ENCODE data around the gene PTGR3.

Gene PTGR3

GRCh38 chr18:75249175-75249518 is 40.2 kb upstream of the PTGR3 start:
- H3K27ac ChIP-seq (ENCODE audit: low read depth in 2 of 2, low read length in 2 of 2): peak overlapping the region in 1 of 2 donors; percentile 52
- H3K9me3 ChIP-seq (ENCODE audit: control insufficient read depth in 2 of 2, low read length in 2 of 2): no peaks in the 10 kb centered on the region
- no peaks in the 10 kb centered on the region for H3K27me3 ChIP-seq (ENCODE audit: control insufficient read depth in 2 of 2, insufficient read depth in 2 of 2, low read length in 2 of 2)
- H3K9ac ChIP-seq (ENCODE audit: low read depth in 1 of 2, low read length in 2 of 2): no peak overlapping the region
- no peaks in the 10 kb centered on the region for H3K36me3 ChIP-seq (ENCODE audit: control insufficient read depth in 2 of 2, insufficient read depth in 2 of 2, low read length in 2 of 2)
- H3K4me3 ChIP-seq (ENCODE audit: low read length in 2 of 2): no peak overlapping the region
- H3K4me1 ChIP-seq (ENCODE audit: control insufficient read depth in 2 of 2, insufficient read depth in 2 of 2, low read length in 2 of 2): peaks cover 15 to 17% of the 10 kb centered on the region in 2 donors

DNA sequence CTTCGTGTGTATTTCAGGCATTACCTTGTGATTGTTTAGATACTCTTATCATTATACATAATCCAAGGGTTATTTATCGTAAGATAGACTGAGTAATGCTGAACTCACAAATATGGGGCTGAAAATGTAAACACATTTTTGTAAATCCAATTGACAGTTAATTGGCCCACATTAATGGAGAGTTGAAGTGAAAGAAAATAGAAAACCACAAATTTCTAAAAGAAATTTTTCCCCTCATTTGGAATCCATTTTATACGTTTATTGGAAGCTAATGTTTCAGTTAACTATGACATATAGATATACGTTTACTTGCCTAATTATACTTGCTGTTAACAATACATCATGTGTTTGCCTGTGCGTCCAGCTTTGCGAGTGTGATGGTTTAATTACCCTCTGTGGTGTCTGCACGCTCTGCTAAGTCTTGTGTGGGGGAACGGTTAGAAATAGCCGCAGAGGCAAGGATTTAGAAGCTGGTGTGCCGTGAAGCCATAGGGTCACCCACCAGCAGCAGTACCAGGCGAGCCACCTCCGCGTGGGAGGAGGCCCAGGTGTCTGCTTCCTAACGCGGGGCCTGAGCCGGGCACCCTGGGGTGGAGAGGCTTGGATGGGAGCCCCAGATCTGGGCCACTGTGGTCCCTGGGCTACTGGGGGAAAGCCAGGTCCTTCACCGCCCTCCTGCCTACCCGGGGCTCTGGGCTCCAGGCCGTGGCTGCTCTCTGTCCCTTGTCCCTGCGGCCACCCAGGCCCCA is 39.7 kb upstream of the PTGR3 start:
- Histone ChIP-seq H3K4me3 (ENCODE audit: low read length in 2 of 2) (peak overlapping the region; percentile 68 to 80), H3K9ac (ENCODE audit: low read depth in 1 of 2, low read length in 2 of 2) (peak overlapping the region; percentile 26 to 61), H3K27ac (ENCODE audit: low read depth in 2 of 2, low read length in 2 of 2) (peak overlapping the region; percentile 57 to 69), H3K9me3 (ENCODE audit: control insufficient read depth in 2 of 2, low read length in 2 of 2) (no peaks in the 10 kb centered on the region), H3K36me3 (ENCODE audit: control insufficient read depth in 2 of 2, insufficient read depth in 2 of 2, low read length in 2 of 2) (no peaks in the 10 kb centered on the region), H3K27me3 (ENCODE audit: control insufficient read depth in 2 of 2, insufficient read depth in 2 of 2, low read length in 2 of 2) (no peaks in the 10 kb centered on the region), H3K4me1 (ENCODE audit: control insufficient read depth in 2 of 2, insufficient read depth in 2 of 2, low read length in 2 of 2) (peaks cover 15 to 17% of the 10 kb centered on the region in 2 donors)

- H3K9ac ChIP-seq (ENCODE audit: low read depth in 1 of 2, low read length in 2 of 2): peak overlapping the region; percentile 61 to 65
- peaks cover 15% of the 10 kb centered on the region in 2 donors for H3K4me1 ChIP-seq (ENCODE audit: control insufficient read depth in 2 of 2, insufficient read depth in 2 of 2, low read length in 2 of 2)
Measured at GRCh38 chr18:75247611-75248421, 38.9 kb upstream of the PTGR3 start.

DNA sequence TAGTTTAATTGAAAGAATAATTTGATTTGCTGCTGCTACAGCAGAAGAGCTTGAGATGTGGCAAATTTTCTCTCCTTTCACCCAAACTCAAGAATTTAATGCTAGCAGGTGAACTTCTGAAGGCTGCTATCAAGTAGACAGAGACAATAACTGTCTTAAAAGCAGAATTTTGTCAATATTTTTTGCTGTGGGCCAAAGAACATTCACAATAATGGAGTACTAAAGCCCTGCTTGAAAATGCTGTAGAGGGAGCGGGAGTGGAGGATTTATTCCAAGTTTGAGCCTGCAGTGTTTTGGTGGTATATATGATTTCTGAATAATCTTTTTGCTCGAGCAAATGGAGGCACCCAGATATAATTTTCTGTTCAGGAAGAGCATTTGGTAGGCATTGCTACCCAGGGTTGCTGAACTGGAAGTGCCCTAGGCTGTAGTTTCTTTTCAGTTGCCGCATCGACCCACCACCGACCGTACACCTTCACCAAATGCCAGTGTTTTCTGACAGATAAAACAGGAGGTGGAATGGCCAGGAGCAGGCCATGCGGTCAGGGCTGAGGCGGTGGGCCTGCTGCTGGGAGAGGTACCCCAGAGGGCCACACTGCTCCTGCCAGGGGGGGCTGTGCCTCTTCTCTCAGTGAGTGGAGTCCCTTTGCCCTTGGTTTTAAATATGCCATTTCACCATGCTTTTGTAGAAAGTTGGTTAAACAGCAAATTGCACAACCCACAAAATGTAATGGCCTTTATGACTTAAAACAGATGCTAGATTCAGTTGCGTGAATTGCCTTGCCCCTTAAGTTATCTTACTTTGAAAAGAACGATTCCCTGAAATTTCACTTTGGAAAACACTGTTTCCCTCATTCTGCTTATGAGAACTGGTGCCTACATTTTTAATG is 38.0 kb upstream of the PTGR3 start:
- H3K27ac ChIP-seq (ENCODE audit: low read depth in 2 of 2, low read length in 2 of 2): peak overlapping the region; percentile 57 to 69
- H3K9ac ChIP-seq (ENCODE audit: low read depth in 1 of 2, low read length in 2 of 2): peak overlapping the region; percentile 61 to 65
- H3K4me1 ChIP-seq (ENCODE audit: control insufficient read depth in 2 of 2, insufficient read depth in 2 of 2, low read length in 2 of 2): peaks cover 15% of the 10 kb centered on the region in 2 donors
- peak overlapping the region; percentile 68 to 80 for H3K4me3 ChIP-seq (ENCODE audit: low read length in 2 of 2)
- H3K36me3 ChIP-seq (ENCODE audit: control insufficient read depth in 2 of 2, insufficient read depth in 2 of 2, low read length in 2 of 2): no peaks in the 10 kb centered on the region
- H3K9me3 ChIP-seq (ENCODE audit: control insufficient read depth in 2 of 2, low read length in 2 of 2): no peaks in the 10 kb centered on the region
- H3K27me3 ChIP-seq (ENCODE audit: control insufficient read depth in 2 of 2, insufficient read depth in 2 of 2, low read length in 2 of 2): no peaks in the 10 kb centered on the region

More at GRCh38 chr18:75247611-75248421, 38.9 kb upstream of the PTGR3 start:
- peak overlapping the region; percentile 68 to 80 for H3K4me3 ChIP-seq (ENCODE audit: low read length in 2 of 2)
- no peaks in the 10 kb centered on the region for H3K36me3 ChIP-seq (ENCODE audit: control insufficient read depth in 2 of 2, insufficient read depth in 2 of 2, low read length in 2 of 2)
- H3K27me3 ChIP-seq (ENCODE audit: control insufficient read depth in 2 of 2, insufficient read depth in 2 of 2, low read length in 2 of 2): no peaks in the 10 kb centered on the region
- H3K9me3 ChIP-seq (ENCODE audit: control insufficient read depth in 2 of 2, low read length in 2 of 2): no peaks in the 10 kb centered on the region
- H3K27ac ChIP-seq (ENCODE audit: low read depth in 2 of 2, low read length in 2 of 2): peak overlapping the region; percentile 57 to 69

GRCh38 chr18:75244351-75245313 is 35.7 kb upstream of the PTGR3 start:
- H3K9me3 ChIP-seq (ENCODE audit: control insufficient read depth in 2 of 2, low read length in 2 of 2): no peaks in the 10 kb centered on the region
- no peak overlapping the region for H3K4me3 ChIP-seq (ENCODE audit: low read length in 2 of 2)
- peaks cover 0 to 3% of the 10 kb centered on the region in 2 donors for H3K36me3 ChIP-seq (ENCODE audit: control insufficient read depth in 2 of 2, insufficient read depth in 2 of 2, low read length in 2 of 2)
- H3K27ac ChIP-seq (ENCODE audit: low read depth in 2 of 2, low read length in 2 of 2): no peak overlapping the region
- H3K27me3 ChIP-seq (ENCODE audit: control insufficient read depth in 2 of 2, insufficient read depth in 2 of 2, low read length in 2 of 2): no peaks in the 10 kb centered on the region
- H3K4me1 ChIP-seq (ENCODE audit: control insufficient read depth in 2 of 2, insufficient read depth in 2 of 2, low read length in 2 of 2): peaks cover 15% of the 10 kb centered on the region in 2 donors
- no peak overlapping the region for H3K9ac ChIP-seq (ENCODE audit: low read depth in 1 of 2, low read length in 2 of 2)

DNA sequence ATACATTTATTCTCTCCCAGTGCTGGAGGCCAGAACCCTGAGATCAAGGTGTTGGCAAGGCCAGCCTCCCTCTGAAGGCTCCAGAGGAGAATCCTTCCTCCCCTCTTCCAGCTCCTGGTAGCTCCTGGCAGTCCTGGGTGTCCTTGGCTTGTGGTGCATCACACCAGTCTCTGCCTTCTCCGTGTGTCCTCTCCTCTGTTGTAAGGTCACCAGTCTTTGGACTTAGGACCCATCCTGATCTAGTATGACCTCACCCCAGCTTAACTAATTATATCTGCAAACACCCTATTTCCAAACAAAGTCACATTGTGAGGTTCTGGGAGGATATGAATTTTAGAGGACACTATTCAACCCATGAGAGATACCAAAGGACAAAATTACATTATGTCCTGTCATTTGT is 32.8 kb upstream of the PTGR3 start:
- H3K9ac ChIP-seq (ENCODE audit: low read depth in 1 of 2, low read length in 2 of 2): no peak overlapping the region
- no peak overlapping the region for H3K27ac ChIP-seq (ENCODE audit: low read depth in 2 of 2, low read length in 2 of 2)
- peaks cover 0 to 3% of the 10 kb centered on the region in 2 donors for H3K36me3 ChIP-seq (ENCODE audit: control insufficient read depth in 2 of 2, insufficient read depth in 2 of 2, low read length in 2 of 2)
- no peaks in the 10 kb centered on the region for H3K27me3 ChIP-seq (ENCODE audit: control insufficient read depth in 2 of 2, insufficient read depth in 2 of 2, low read length in 2 of 2)
- no peak overlapping the region for H3K4me3 ChIP-seq (ENCODE audit: low read length in 2 of 2)
- H3K9me3 ChIP-seq (ENCODE audit: control insufficient read depth in 2 of 2, low read length in 2 of 2): no peaks in the 10 kb centered on the region
- peaks cover 0 to 2% of the 10 kb centered on the region in 2 donors for H3K4me1 ChIP-seq (ENCODE audit: control insufficient read depth in 2 of 2, insufficient read depth in 2 of 2, low read length in 2 of 2)

DNA sequence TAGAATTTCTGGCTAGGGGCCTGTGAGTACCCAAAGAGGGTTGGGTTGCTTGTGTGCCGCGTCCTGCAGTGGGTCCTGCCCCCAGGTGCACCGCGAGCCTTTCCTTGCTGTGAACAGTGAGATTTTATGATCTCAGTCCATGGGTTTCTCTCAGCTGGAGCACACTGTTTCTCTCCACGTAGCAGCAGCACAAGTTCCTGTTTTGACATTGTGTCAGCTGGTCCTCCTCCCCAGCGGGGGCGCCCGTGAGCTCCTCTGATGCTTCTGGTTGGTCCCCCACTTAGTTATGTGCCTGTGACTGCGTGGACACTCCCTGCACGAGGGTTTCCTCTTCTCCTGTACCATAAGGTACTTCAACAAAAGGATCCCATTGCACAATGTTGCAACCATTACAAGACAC is 31.5 kb upstream of the PTGR3 start:
- Histone ChIP-seq H3K36me3 (ENCODE audit: control insufficient read depth in 2 of 2, insufficient read depth in 2 of 2, low read length in 2 of 2) (peaks cover 0 to 3% of the 10 kb centered on the region in 2 donors), H3K9ac (ENCODE audit: low read depth in 1 of 2, low read length in 2 of 2) (no peak overlapping the region), H3K27ac (ENCODE audit: low read depth in 2 of 2, low read length in 2 of 2) (no peak overlapping the region), H3K4me1 (ENCODE audit: control insufficient read depth in 2 of 2, insufficient read depth in 2 of 2, low read length in 2 of 2) (no peaks in the 10 kb centered on the region), H3K27me3 (ENCODE audit: control insufficient read depth in 2 of 2, insufficient read depth in 2 of 2, low read length in 2 of 2) (no peaks in the 10 kb centered on the region), H3K9me3 (ENCODE audit: control insufficient read depth in 2 of 2, low read length in 2 of 2) (no peaks in the 10 kb centered on the region), H3K4me3 (ENCODE audit: low read length in 2 of 2) (no peak overlapping the region)

DNA sequence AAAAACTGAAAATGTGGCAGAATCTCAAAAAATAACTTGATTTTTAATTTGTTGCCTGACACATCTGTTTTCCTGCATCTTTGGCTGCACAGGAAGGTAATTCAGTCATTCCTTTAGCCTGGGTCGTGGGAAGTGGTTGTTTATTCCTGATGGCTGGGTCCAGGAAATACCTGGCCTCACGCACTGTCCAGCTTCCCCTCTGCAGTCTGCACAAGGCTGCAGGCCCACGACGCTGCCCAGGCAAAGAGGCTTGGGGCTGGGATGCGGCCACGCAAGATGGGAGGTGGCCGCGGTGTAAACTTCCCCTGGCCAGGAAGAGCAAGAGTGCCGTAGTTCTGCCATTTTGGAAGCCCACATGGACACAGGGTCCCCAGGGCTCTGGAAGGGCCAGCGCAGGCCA is 29.8 kb upstream of the PTGR3 start:
- no peak overlapping the region for H3K4me3 ChIP-seq (ENCODE audit: low read length in 2 of 2)
- no peaks in the 10 kb centered on the region for H3K4me1 ChIP-seq (ENCODE audit: control insufficient read depth in 2 of 2, insufficient read depth in 2 of 2, low read length in 2 of 2)
- no peaks in the 10 kb centered on the region for H3K27me3 ChIP-seq (ENCODE audit: control insufficient read depth in 2 of 2, insufficient read depth in 2 of 2, low read length in 2 of 2)
- no peak overlapping the region for H3K27ac ChIP-seq (ENCODE audit: low read depth in 2 of 2, low read length in 2 of 2)
- peaks cover 0 to 3% of the 10 kb centered on the region in 2 donors for H3K36me3 ChIP-seq (ENCODE audit: control insufficient read depth in 2 of 2, insufficient read depth in 2 of 2, low read length in 2 of 2)
- H3K9me3 ChIP-seq (ENCODE audit: control insufficient read depth in 2 of 2, low read length in 2 of 2): no peaks in the 10 kb centered on the region
- H3K9ac ChIP-seq (ENCODE audit: low read depth in 1 of 2, low read length in 2 of 2): no peak overlapping the region

DNA sequence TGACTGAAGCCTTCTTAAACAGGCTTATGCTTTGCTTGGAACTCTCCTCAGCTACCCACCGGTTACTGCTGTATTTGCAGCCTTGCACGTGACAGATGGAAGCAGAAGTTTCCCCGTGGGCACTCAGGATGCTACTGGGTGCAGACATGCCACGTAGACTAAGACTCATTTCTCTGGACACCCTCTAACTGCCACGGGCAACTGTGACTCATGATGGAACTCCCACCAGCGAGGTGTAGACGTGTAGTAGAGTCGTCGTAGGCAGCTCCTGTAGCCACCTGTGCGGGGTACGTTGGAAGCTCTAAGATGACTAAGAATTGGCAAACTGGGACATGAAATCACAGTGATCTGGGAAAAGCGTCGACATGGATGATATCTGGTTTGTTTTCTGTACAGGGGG is 29.2 kb upstream of the PTGR3 start:
- H3K27me3 ChIP-seq (ENCODE audit: control insufficient read depth in 2 of 2, insufficient read depth in 2 of 2, low read length in 2 of 2): no peaks in the 10 kb centered on the region
- H3K36me3 ChIP-seq (ENCODE audit: control insufficient read depth in 2 of 2, insufficient read depth in 2 of 2, low read length in 2 of 2): peaks cover 0 to 3% of the 10 kb centered on the region in 2 donors
- no peak overlapping the region for H3K9ac ChIP-seq (ENCODE audit: low read depth in 1 of 2, low read length in 2 of 2)
- no peak overlapping the region for H3K27ac ChIP-seq (ENCODE audit: low read depth in 2 of 2, low read length in 2 of 2)
- H3K4me1 ChIP-seq (ENCODE audit: control insufficient read depth in 2 of 2, insufficient read depth in 2 of 2, low read length in 2 of 2): no peaks in the 10 kb centered on the region
- H3K4me3 ChIP-seq (ENCODE audit: low read length in 2 of 2): no peak overlapping the region
- no peaks in the 10 kb centered on the region for H3K9me3 ChIP-seq (ENCODE audit: control insufficient read depth in 2 of 2, low read length in 2 of 2)
